ENCODE results near the gene LRTM1.
A peak's percentile ranks its signal among the peaks of the same experiment; 100 is the strongest.

The LRTM1 gene

DNA sequence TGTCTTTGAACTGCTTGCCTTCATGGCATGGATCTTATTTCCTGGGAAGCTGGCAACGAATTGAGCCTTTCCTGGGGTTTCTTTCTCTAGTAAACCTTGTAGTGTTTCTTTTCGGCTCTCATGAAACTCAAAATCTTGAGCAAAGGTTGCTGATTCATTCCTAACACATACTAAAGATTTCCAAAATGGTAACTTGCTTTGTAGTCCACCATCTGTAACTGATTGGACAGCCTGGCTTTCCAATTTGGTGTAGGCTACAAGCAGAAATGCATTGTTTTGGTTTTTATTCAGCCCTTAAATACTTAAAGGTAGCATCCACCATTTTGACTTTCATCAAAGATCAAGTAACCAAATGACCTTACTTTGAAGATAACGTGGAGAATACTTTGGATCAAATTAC, 38.1 kb downstream of the LRTM1 start:
- no peak for DNase-seq

DNA sequence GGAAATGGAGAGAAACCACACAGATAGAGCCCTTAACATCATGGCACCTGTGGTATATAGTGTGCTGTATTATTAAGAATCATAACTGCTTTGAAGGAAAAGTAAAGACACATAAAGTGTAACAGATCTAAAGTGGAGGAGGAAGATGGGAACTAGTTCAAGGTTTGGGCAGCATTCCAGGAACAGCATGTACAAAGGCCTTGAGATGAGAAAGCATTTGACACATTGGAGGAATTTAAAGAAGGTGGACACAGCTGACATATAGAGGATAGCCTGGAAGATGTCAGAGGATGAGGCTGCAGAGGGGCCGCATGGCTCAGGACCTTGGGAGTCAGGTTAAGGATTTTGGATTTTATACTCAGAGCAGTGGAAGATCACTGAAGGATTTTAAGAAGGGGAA, 39.0 kb downstream of the LRTM1 start:
- DNase-seq, result no peak

DNA sequence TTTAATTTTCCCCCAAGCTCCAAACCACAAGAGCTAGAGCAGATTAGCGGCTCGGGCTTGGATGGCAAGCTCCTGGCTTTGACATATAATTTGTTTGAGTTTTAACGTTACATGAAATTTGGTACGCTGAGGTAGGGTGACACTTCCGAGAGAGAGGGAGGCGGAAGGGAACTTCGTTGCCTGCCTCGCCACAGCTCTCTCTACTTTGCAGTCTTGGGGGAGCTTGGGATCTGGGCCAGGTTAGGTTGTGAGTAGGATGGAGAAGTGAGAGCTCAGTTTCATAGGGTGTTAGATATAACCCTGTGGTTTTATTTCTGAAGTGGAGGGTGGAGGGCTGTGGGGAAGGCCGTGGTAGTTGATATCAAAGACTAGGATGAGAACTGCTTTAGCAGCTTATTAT, 39.7 kb downstream of the LRTM1 start:
- no peak for DNase-seq

DNA sequence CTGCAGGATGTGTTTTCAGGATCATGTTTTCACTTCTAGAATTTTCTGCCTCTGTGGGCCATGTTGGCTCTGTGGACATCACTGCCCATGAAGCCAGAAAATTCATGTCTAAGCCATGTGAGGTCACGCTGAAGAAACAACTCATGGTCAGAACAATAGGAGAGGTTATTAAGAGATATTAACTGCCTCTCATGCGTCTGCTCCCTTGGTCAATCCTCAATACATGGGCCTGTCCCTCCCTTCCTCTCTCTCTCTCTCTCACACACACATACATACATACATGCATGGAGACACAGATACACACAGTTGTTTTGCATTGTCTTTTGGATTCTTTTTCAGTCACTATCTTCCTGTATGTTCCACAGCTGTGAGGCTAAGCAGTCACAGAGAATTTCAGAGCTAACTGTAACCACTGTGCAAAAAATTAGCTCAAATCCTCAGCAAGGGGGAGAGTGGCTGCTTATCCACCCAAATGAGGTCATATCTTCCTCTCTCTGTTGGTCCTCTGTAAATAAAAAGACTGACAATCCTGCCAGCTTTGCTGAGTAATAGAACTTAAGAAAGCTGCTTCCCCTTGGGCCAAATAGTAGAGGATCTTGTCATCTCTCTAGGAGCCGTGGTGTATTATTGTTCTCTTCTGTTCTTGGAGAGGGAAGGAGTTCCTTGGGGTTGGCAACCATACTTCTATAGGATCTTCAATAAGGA, 45.6 kb downstream of the LRTM1 start:
- peak; percentile 66 for DNase-seq

DNA sequence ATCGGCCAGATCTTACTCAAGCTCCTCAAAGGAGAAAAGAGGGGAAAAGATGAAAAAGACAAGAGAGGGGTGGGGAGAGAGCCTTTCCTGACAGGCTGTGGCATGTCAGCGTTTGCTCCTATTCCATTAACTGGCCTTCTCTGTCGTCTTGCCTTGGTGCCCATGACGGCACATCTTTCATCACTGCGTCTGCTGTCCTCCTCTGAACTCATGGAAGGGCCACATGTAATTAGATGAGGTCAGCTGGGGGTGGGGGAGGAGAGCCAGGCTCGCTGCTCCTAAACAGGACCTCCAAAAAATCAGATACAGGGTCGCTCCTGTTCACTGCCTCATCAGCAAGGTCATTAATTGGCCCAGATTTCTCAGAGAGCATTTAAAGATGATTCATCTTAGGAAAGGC, 49.7 kb downstream of the LRTM1 start:
- peak; percentile 49 for DNase-seq

DNA sequence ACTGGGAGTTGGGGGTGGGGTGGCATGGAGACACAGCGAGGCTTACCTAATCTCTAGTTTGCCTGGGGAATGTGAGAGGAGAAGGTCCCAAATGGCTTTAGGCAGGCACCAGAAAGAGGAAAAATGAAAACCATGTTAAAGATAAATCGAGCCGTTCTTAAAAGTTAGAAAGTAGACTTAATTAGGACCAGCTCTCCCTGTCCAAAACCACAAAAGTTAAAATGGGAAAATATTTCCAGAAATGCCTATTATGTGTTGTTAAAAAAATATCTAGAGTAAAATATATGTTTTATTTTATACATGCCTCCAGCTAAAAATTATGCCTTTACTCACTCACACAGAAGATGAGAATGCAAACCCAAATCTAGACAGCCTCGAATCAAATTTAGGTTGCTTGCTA, 50.1 kb downstream of the LRTM1 start:
- no peak for DNase-seq

DNA sequence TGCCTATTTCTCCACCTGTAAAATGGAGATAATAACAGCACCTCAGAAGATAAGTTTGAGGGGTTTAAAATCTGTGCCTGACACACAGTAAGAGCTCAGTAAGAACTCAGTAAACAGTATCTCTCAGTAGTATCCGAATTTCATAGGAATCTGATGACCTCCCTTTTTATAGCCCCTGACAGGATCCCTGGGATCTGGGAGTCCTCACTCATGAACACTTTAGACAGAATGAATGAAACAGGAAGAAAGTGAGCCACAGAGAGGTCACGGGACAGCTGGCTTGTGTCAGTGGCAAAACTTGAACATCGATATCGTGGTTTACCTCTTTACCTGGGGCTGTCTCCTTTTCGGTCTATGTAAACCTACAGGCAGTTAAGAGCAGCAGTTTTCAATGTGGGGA, 51.2 kb downstream of the LRTM1 start:
- DNase-seq, result no peak

DNA sequence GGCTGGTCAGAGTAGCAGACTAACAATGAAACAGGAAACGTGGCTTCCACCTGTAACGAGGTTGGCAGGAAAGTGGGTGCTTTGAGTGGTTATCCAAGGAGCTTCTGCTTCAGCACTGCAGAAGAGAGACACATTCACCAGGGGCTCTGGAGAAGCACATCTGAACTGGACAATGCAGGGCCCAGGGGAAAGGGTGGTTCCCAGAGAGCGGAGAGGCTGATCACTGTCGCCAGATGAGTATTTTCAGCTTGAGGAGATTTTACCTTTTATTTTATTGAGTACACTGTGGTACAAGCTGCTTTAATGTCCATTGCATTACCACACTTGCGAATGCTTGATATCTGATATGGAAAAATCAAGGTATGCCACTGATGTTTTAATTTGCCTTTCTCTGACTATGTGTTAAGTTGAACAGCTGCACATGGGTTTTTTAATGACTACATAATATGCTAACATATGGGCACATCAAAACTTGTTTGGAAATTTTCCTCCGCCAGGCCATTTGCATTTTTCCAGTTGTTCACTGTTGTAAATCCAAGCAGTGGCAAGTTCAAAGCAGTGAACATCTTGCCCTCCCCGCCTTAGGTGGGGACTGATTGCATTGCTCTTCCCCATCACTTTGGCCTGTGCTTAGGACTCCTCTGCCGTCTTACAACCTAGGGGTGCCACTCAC, 52.1 kb downstream of the LRTM1 start:
- no peak for DNase-seq

DNA sequence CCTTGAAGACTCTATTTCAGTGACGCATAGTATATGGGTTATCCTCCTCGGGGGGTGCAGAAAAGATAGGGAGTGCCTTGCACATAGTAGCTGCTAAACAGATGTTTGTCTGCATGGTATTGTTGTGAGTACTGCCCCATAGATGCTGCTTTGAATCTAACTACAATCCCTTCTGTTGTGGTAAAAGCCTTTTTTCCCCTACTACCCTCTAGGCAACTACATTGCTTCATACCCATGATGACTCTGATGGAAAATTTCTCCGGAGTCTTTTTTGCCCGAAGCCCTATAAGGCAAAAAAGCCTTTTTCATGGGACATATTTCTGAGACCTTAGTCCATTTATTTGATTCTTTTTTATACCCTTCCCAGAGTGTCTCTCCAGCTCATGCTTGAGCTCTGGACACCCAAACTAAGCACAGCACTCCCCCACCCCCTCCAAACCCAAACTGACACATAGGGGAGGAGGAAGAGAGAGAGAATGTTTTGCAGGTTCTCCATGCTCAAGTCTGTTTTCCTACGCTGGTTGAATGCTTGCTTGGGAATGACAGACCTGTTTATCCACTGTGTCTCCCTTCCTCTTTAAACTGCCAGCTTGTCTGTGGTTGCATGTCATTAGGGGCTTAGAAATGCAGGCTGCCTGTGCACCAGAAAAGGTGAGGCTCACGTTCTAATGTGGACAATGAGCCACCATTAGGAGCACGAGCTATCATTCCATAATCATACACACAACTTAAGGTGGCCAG, 52.9 kb downstream of the LRTM1 start:
- DNase-seq, result no peak

DNA sequence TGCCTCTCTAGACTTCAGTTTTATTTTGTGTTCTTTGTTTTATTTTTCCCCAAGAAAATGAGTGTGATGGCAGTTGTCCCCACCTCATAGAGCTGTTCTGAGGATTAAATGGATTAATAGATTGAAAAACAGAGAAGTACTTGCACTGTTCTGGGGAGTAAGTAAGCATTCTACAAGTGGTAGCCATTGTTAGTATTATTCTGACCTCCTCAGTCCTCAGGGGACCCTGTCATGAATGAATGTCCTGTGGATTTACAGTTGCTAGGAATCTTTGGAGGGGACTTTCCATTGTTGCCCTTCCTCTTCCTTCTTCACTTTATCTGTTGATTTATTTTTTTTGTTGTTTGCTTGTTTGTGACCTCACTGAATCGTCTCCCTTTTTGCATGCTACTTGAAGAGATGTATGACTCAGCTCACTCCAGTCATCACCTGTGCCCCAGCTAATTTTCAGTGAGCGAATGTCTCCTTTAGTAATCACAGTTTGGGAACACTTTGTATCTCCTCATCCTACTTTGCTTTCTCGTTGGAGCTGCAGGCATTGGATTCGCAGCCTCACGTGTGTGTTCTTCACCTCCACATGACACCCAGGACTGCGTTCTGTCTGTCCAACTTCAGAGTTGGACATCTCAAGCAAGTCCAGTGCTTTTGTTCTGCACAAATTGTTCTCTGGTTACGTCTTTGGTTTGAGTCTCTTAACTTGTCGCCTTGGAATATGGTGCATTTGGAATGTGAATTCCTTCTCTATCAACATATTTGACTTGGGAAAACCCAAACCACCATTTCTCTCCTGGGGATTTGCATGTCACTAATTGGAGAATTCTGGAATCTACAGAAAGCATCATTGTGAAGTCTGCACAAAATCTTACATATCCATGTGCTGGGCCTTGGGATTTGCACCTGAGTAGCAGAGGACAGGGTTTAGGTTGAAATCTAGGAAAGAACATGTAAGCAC, 54.5 kb downstream of the LRTM1 start:
- DNase-seq, result no peak

DNA sequence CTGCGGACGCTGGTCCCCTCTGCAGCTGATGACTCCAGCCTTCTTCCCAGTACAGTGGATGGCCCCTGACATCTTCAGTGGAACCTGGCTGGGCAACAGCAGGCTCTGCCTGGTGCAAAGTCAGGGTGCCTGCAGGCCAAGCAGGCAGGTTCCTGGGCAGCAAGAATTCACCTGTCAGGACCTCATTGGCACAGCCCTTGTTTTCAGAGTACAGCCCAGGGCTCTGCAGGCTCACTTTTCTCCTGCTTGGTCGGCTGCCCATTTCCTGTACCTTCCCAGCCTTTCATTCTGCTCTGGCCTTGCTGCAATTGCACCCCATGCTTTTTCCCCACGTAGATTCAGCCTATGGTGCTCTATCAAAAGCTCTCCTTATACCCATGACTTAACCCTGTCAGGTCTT, 56.0 kb downstream of the LRTM1 start:
- DNase-seq, result no peak

DNA sequence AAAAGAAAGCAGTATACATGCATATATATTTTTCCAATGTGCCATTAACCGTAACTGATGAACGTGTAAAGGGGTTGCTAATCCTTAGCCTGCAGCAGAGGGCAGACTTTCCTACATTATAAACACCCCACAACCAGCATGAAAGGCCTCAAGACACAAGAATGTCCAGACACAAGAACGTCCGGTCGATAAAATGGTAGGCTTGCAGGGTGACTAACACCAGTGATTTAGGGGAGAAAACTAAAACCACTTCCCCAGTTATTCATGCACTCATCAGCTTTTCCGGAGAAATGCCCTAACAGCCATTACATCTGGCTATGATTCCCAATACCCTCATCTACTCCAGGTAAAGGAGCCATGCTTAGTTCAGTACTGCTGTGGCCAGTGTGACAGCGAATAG, 57.4 kb downstream of the LRTM1 start:
- peak; percentile 75 for DNase-seq
